Measurements from ENCODE around the gene WDR45B.

- TF ChIP-seq CTCF (IDR thresholded peaks at IDR 0.05) (no peak), POLR2AphosphoS5 (IDR thresholded peaks at IDR 0.05; ENCODE audit: low read depth, low read length) (no peak), TCF7L2 (IDR thresholded peaks at IDR 0.05; ENCODE audit: low read depth, low read length) (no peak)
These were observed 6.2 kb downstream of the WDR45B start for GRCh38 chr17:82642022-82642421.
